Gastrocnemius medialis (tissue), 4 donors: ENCODE data around the gene JADE1.

Experiments used
- POLR2A ChIP-seq, 2 donors: fragments of 450-650 bp; IDR thresholded peaks; one replicate each; pipeline ENCODE4 v1.6.1; 2017; ENCODE audit warnings: antibody characterized with exemption in 2 of 2, mild to moderate bottlenecking in 2 of 2, moderate library complexity in 2 of 2
- TF ChIP-seq, protein P1 (sequence below), 5 experiments: fragments of 450-650 bp in 3 of 5; fragments of 200-600 bp in 2 of 5; sonication (generic) in 2 of 5; IDR thresholded peaks in 4 of 5; conservative IDR thresholded peaks in 1 of 5; 1 replicate in 4 of 5; 2 replicates in 1 of 5; pipeline ENCODE4 v1.5.1; 2016 to 2019; ENCODE audit warnings: antibody characterized with exemption in 5 of 5, mild to moderate bottlenecking in 3 of 5, moderate library complexity in 3 of 5

DNA sequence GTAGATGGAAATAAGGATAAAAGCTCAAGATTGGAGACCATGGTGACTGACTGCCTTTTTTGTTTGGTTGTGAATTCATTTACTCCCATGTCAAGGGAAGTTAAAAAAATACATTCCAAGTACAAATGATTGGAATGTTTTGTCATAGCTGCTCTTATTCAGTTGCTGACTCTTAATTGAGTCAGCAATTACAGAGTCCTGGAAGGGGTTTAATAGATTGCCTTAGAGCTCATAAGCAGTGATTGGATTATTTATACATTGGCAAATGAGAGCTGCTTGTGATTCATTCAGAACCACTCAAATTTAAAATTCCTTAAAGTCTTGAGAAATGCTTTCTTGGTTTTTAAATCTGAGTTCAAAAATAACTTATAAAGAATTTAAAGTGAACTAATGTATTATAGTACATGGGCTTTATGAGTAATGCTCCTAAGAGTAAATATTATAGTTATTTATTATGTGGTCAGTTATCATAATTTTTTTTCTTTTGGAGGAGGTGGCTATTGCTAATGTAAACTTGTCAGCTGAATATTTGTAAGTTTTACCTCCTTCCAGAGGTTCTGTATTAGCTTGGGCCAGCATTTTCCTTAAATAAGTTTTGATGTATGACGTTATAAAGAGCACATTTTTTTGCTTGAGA is 13.6 kb downstream of the JADE1 start:
- TF ChIP-seq, protein P1, sequence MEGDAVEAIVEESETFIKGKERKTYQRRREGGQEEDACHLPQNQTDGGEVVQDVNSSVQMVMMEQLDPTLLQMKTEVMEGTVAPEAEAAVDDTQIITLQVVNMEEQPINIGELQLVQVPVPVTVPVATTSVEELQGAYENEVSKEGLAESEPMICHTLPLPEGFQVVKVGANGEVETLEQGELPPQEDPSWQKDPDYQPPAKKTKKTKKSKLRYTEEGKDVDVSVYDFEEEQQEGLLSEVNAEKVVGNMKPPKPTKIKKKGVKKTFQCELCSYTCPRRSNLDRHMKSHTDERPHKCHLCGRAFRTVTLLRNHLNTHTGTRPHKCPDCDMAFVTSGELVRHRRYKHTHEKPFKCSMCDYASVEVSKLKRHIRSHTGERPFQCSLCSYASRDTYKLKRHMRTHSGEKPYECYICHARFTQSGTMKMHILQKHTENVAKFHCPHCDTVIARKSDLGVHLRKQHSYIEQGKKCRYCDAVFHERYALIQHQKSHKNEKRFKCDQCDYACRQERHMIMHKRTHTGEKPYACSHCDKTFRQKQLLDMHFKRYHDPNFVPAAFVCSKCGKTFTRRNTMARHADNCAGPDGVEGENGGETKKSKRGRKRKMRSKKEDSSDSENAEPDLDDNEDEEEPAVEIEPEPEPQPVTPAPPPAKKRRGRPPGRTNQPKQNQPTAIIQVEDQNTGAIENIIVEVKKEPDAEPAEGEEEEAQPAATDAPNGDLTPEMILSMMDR (IDR thresholded peaks at IDR 0.05 in 4 of 5, conservative IDR thresholded peaks at IDR 0.05 in 1 of 5) = no peak
- TF ChIP-seq POLR2A (IDR thresholded peaks at IDR 0.05) = no peak
